H9 (cell line): ENCODE data around the gene PDPR. TPM values are rescaled to one million over a fixed set of nuclear protein-coding genes. Genes with fewer than 3 reads are reported as not detected.

Source experiments
- DNase-seq: peaks from one replicate; pipeline ENCODE4 v3.0.0-alpha.2; 2017
- H2AFZ ChIP-seq: one replicate; pipeline ENCODE4 v1.6.1; 2013; ENCODE audit warnings: mild to moderate bottlenecking, low read length, control low read depth, moderate library complexity
- H2AK5ac ChIP-seq: 2 replicates; pipeline ENCODE4 v1.6.1; 2013; ENCODE audit warnings: low read length, control low read depth, mixed read lengths; ENCODE audit not compliant: insufficient read length
- H2BK120ac ChIP-seq: one replicate; pipeline ENCODE4 v1.6.1; 2013; ENCODE audit warnings: low read depth, mild to moderate bottlenecking, low read length, control low read depth, inconsistent platforms; ENCODE audit not compliant: poor library complexity, severe bottlenecking
- H2BK12ac ChIP-seq: 2 replicates; pipeline ENCODE4 v1.6.1; 2013; ENCODE audit warnings: low read length, control low read depth, mixed read lengths, low read depth; ENCODE audit not compliant: insufficient read length
- H2BK15ac ChIP-seq: 2 replicates; pipeline ENCODE4 v1.6.1; 2013; ENCODE audit warnings: low read depth, low read length, control low read depth
- H2BK20ac ChIP-seq: one replicate; pipeline ENCODE4 v1.6.1; 2013; ENCODE audit warnings: low read depth, mild to moderate bottlenecking, low read length, control low read depth, inconsistent platforms; ENCODE audit not compliant: poor library complexity, severe bottlenecking
- H2BK5ac ChIP-seq: 2 replicates; pipeline ENCODE4 v1.6.1; 2013; ENCODE audit warnings: low read length, control low read depth, mixed read lengths; ENCODE audit not compliant: insufficient read length
- H3K14ac ChIP-seq: 2 replicates; pipeline ENCODE4 v1.6.1; 2013; ENCODE audit warnings: low read length, control low read depth; ENCODE audit not compliant: insufficient read depth
- H3K18ac ChIP-seq: 2 replicates; pipeline ENCODE4 v1.6.1; 2013; ENCODE audit warnings: low read depth, mild to moderate bottlenecking, mixed read lengths, low read length, control low read depth; ENCODE audit not compliant: insufficient read length
- H3K23ac ChIP-seq: 2 replicates; pipeline ENCODE4 v1.6.1; 2013; ENCODE audit warnings: low read length, control low read depth, mixed read lengths, low read depth; ENCODE audit not compliant: insufficient read length
- H3K23me2 ChIP-seq: 2 replicates; pipeline ENCODE4 v1.6.1; 2013; ENCODE audit warnings: low read depth, mild to moderate bottlenecking, mixed read lengths, low read length, control low read depth; ENCODE audit not compliant: insufficient read length, poor library complexity, severe bottlenecking
- H3K27ac ChIP-seq: 2 replicates; pipeline ENCODE4 v1.5.1; 2013; ENCODE audit warnings: low read length, control low read depth, mixed read lengths, low read depth; ENCODE audit not compliant: insufficient read length
- H3K27me3 ChIP-seq: 2 replicates; pipeline ENCODE4 v1.6.1; 2013; ENCODE audit warnings: low read length, control low read depth, inconsistent platforms; ENCODE audit not compliant: insufficient read depth
- H3K4ac ChIP-seq: 2 replicates; pipeline ENCODE4 v1.6.1; 2013; ENCODE audit warnings: low read depth, mild to moderate bottlenecking, control low read depth, inconsistent platforms, low read length, moderate library complexity
- H3K4me1 ChIP-seq: 2 replicates; pipeline ENCODE4 v1.6.1; 2013; ENCODE audit warnings: low read length, control low read depth, inconsistent platforms; ENCODE audit not compliant: insufficient read depth
- H3K4me2 ChIP-seq: 2 replicates; pipeline ENCODE4 v1.6.1; 2013; ENCODE audit warnings: low read length, control low read depth, mixed read lengths; ENCODE audit not compliant: insufficient read length, insufficient read depth
- H3K56ac ChIP-seq: 2 replicates; pipeline ENCODE4 v1.6.1; 2013; ENCODE audit warnings: low read depth, mild to moderate bottlenecking, mixed read lengths, low read length, control low read depth; ENCODE audit not compliant: insufficient read length
- H3K79me1 ChIP-seq: 2 replicates; pipeline ENCODE4 v1.6.1; 2013; ENCODE audit warnings: low read depth, mild to moderate bottlenecking, moderate library complexity, low read length, control low read depth, inconsistent platforms; ENCODE audit not compliant: insufficient read depth, poor library complexity, severe bottlenecking
- H3K79me2 ChIP-seq: 2 replicates; pipeline ENCODE4 v1.6.1; 2013; ENCODE audit warnings: low read length, control low read depth, inconsistent platforms; ENCODE audit not compliant: insufficient read depth
- H3K9ac ChIP-seq: 2 replicates; pipeline ENCODE4 v1.6.1; 2013; ENCODE audit warnings: low read length, control low read depth, mixed read lengths; ENCODE audit not compliant: insufficient read length; ENCODE audit errors: extremely low read depth
- H3K9me3 ChIP-seq: one replicate; pipeline ENCODE4 v1.6.1; 2013; ENCODE audit warnings: low read depth, low read length, inconsistent platforms; ENCODE audit not compliant: control insufficient read depth
- H3T11ph ChIP-seq: one replicate; pipeline ENCODE4 v1.6.1; 2013; ENCODE audit warnings: mild to moderate bottlenecking, low read length, control low read depth, inconsistent platforms
- H4K20me1 ChIP-seq: one replicate; pipeline ENCODE4 v1.6.1; 2013; ENCODE audit not compliant: control insufficient read depth, insufficient read length, insufficient read depth
- H4K5ac ChIP-seq: 2 replicates; pipeline ENCODE4 v1.6.1; 2013; ENCODE audit warnings: low read depth, mild to moderate bottlenecking, mixed read lengths, low read length, control low read depth; ENCODE audit not compliant: insufficient read length
- H4K8ac ChIP-seq: replicated peaks from 2 replicates; pipeline ENCODE4 v1.6.1; 2013; ENCODE audit warnings: low read length, control low read depth, mixed read lengths, low read depth; ENCODE audit not compliant: insufficient read length
- H4K91ac ChIP-seq: 2 replicates; pipeline ENCODE4 v1.6.1; 2013; ENCODE audit warnings: low read depth, mild to moderate bottlenecking, moderate library complexity, mixed read lengths, low read length, control low read depth; ENCODE audit not compliant: insufficient read length
- H3K27ac Mint-ChIP-seq, 3 experiments: 2 replicates in 2 of 3; 3 replicates in 1 of 3; pipeline ENCODE4 v1.8.0; 2020 to 2021; ENCODE audit warnings: mixed read lengths in 3 of 3, mild to moderate bottlenecking in 1 of 3, moderate library complexity in 1 of 3
- H3K27me3 Mint-ChIP-seq: 2 replicates; pipeline ENCODE4 v1.8.0; 2021; ENCODE audit warnings: low read depth, mild to moderate bottlenecking, moderate library complexity, mixed read lengths
- H3K36me3 Mint-ChIP-seq, 3 experiments: 2 replicates in 2 of 3; 3 replicates in 1 of 3; pipeline ENCODE4 v1.8.0; 2020 to 2021; ENCODE audit warnings: low read depth in 3 of 3, mixed read lengths in 3 of 3; ENCODE audit not compliant: insufficient read depth in 1 of 3
- H3K4me1 Mint-ChIP-seq, 2 experiments: 2 replicates each; pipeline ENCODE4 v1.8.0; 2020; ENCODE audit warnings: mixed read lengths in 2 of 2
- H3K4me3 Mint-ChIP-seq, 2 experiments: 2 replicates in 1 of 2; 3 replicates in 1 of 2; pipeline ENCODE4 v1.8.0; 2020 to 2021; ENCODE audit warnings: mild to moderate bottlenecking in 2 of 2, mixed read lengths in 2 of 2, moderate library complexity in 1 of 2
- H3K9me3 Mint-ChIP-seq, 2 experiments: 2 replicates in 1 of 2; 3 replicates in 1 of 2; pipeline ENCODE4 v1.8.0; 2020; ENCODE audit warnings: mild to moderate bottlenecking in 2 of 2, mixed read lengths in 2 of 2, moderate library complexity in 1 of 2
- WGBS: extraction: QIAGEN DNeasy Blood & Tissue Kit; methylation state at CpG from one replicate; pipeline ENCODE4 v1.1.7; 2013; ENCODE audit warnings: missing lambda C conversion rate, low lambda C conversion rate, mixed read lengths; ENCODE audit not compliant: insufficient read length; ENCODE audit errors: extremely low coverage; 5-methylcytosine and 5-hydroxymethylcytosine counted together
- total RNA-seq: library from RNA; stranded (reverse); gene quantifications from 2 replicates; pipeline ENCODE4 v1.2.1, GENCODE V29; 2021
- TF ChIP-seq, protein P1 (sequence below): fragments of 200-600 bp; sonication (generic); conservative IDR thresholded peaks from 3 replicates; pipeline ENCODE4 v1.8.0; 2021; ENCODE audit warnings: antibody characterized with exemption, mild to moderate bottlenecking

The PDPR gene
- total RNA-seq, 1 experiment from 2014 or later, result 37.2 TPM

DNA sequence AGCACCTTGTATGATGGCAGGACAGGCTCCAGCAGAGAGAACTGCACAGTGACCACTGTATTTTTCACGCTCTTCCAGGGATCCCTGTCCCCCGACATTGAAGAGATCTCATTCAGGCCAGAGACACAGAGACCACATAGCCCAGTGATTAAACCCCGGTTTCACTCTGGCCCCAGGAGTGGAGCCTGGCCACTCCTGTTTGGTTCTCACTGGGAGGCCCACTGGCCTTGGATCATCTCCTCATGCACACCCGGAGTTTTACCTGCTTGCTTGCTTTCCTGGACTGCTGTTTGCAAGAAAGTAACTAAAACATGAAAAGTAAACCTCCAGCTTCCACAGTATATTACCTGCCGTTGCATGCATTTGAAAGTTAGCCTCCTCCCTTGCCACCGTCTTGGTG, 46.3 kb downstream of the PDPR start:
- H3K4ac ChIP-seq, result no peak overlapping the region
- H3K23ac ChIP-seq, result no peak overlapping the region
- no peak overlapping the region for H4K91ac ChIP-seq
- Mint-ChIP-seq H3K27ac (no peak overlapping the region), H3K9me3 (no peaks in the 10 kb centered on the region), H3K4me1 (peaks cover 0 to 5% of the 10 kb centered on the region in 2 experiments; a peak in 1 of 4 replicates), H3K4me3 (no peak overlapping the region), H3K27me3 (no peaks in the 10 kb centered on the region), H3K36me3 (peaks cover 2 to 23% (median 12%) of the 10 kb centered on the region in 3 experiments; a peak in 5 of 7 replicates)
- H3K18ac ChIP-seq, result no peak overlapping the region
- H4K8ac ChIP-seq, result no peak overlapping the region
- no peak overlapping the region for H2BK5ac ChIP-seq
- H2BK20ac ChIP-seq, result no peak overlapping the region
- TF ChIP-seq, protein P1, sequence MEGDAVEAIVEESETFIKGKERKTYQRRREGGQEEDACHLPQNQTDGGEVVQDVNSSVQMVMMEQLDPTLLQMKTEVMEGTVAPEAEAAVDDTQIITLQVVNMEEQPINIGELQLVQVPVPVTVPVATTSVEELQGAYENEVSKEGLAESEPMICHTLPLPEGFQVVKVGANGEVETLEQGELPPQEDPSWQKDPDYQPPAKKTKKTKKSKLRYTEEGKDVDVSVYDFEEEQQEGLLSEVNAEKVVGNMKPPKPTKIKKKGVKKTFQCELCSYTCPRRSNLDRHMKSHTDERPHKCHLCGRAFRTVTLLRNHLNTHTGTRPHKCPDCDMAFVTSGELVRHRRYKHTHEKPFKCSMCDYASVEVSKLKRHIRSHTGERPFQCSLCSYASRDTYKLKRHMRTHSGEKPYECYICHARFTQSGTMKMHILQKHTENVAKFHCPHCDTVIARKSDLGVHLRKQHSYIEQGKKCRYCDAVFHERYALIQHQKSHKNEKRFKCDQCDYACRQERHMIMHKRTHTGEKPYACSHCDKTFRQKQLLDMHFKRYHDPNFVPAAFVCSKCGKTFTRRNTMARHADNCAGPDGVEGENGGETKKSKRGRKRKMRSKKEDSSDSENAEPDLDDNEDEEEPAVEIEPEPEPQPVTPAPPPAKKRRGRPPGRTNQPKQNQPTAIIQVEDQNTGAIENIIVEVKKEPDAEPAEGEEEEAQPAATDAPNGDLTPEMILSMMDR, result no peak
- no peaks in the 10 kb centered on the region for H3K79me2 ChIP-seq
- no peak overlapping the region for H3K4me2 ChIP-seq
- no peak overlapping the region for H3K56ac ChIP-seq
- no peak for DNase-seq
- no peaks in the 10 kb centered on the region for H3K4me1 ChIP-seq
- no peak overlapping the region for H2BK15ac ChIP-seq
- H3K79me1 ChIP-seq, result no peaks in the 10 kb centered on the region
- no peak overlapping the region for H2AFZ ChIP-seq
- WGBS, result no CpG with 5 or more reads among the region's 6 CpGs
- no peak overlapping the region for H3K27ac ChIP-seq
- no peaks in the 10 kb centered on the region for H3K9me3 ChIP-seq
- H4K5ac ChIP-seq, result no peak overlapping the region
- no peak overlapping the region for H3K14ac ChIP-seq
- H2BK12ac ChIP-seq, result no peak overlapping the region
- H3T11ph ChIP-seq, result no peak overlapping the region
- no peak overlapping the region for H2AK5ac ChIP-seq
- no peaks in the 10 kb centered on the region for H3K27me3 ChIP-seq
- H3K23me2 ChIP-seq, result peaks cover 2% of the 10 kb centered on the region
- no peak overlapping the region for H3K9ac ChIP-seq
- no peaks in the 10 kb centered on the region for H4K20me1 ChIP-seq
- H2BK120ac ChIP-seq, result no peak overlapping the region
